OCI-LY3 (cell line): ENCODE data around the gene KREMEN1.

Source experiments
- H2AFZ ChIP-seq: fragments of 200-600, 300-600 bp; shearing (Covaris generic); 2 replicates; pipeline ENCODE4 v1.6.0; 2014; ENCODE audit warnings: antibody characterized with exemption, low read depth, low read length
- H3K27ac ChIP-seq: fragments of 200-600, 300-600 bp; sonication (generic); 2 replicates; pipeline ENCODE4 v1.5.1; 2014; ENCODE audit warnings: mild to moderate bottlenecking, low read length, moderate library complexity, mixed read lengths
- H3K27me3 ChIP-seq: fragments of 200-600, 300-600 bp; sonication (generic); 2 replicates; pipeline ENCODE4 v1.6.1; 2014; ENCODE audit warnings: low read depth, low read length, mixed read lengths
- H3K36me3 ChIP-seq: fragments of 200-600, 300-600 bp; sonication (generic); replicated peaks from 2 replicates; pipeline ENCODE3; 2014; ENCODE audit warnings: low read depth, low read length, mixed read lengths
- H3K4me1 ChIP-seq: fragments of 300-600, 200-600 bp; sonication (generic); 2 replicates; pipeline ENCODE4 v1.6.1; 2014; ENCODE audit warnings: low read length, mixed read lengths
- H3K4me2 ChIP-seq: fragments of 200-600, 300-600 bp; sonication (generic); 2 replicates; pipeline ENCODE4 v1.6.1; 2014; ENCODE audit warnings: low read length, mixed read lengths
- H3K4me3 ChIP-seq: fragments of 300-600, 200-600 bp; sonication (generic); 2 replicates; pipeline ENCODE4 v1.5.1; 2014; ENCODE audit warnings: antibody characterized with exemption, mild to moderate bottlenecking, low read length, moderate library complexity
- H3K79me2 ChIP-seq: fragments of 300-600, 200-600 bp; shearing (Covaris generic); 2 replicates; pipeline ENCODE4 v1.6.1; 2014; ENCODE audit warnings: mild to moderate bottlenecking, low read length, mixed read lengths
- H3K9ac ChIP-seq: fragments of 300-600, 200-600 bp; shearing (Covaris generic); 2 replicates; pipeline ENCODE4 v1.6.0; 2014; ENCODE audit warnings: mild to moderate bottlenecking, low read length, moderate library complexity
- H3K9me3 ChIP-seq: fragments of 200-600, 300-600 bp; shearing (Covaris generic); 2 replicates; pipeline ENCODE4 v1.6.1; 2014; ENCODE audit warnings: low read length, mixed read lengths; ENCODE audit not compliant: insufficient read depth
- H4K20me1 ChIP-seq: fragments of 200-600, 300-600 bp; sonication (generic); 2 replicates; pipeline ENCODE4 v1.6.1; 2016; ENCODE audit warnings: low read length, mixed read lengths; ENCODE audit not compliant: insufficient read depth
- EZH2phosphoT487 ChIP-seq: fragments of 200-600 bp; shearing (Covaris generic); IDR thresholded peaks from 2 replicates; pipeline ENCODE4 v1.6.1; 2018; ENCODE audit warnings: antibody characterized with exemption, mixed run types, low read depth
- TF ChIP-seq, protein P1 (sequence below): fragments of 200-600, 300-600 bp; sonication (generic); IDR thresholded peaks from 2 replicates; pipeline ENCODE4 v1.5.1; 2014; ENCODE audit warnings: antibody characterized with exemption, low read length, low read depth

The KREMEN1 gene

DNA sequence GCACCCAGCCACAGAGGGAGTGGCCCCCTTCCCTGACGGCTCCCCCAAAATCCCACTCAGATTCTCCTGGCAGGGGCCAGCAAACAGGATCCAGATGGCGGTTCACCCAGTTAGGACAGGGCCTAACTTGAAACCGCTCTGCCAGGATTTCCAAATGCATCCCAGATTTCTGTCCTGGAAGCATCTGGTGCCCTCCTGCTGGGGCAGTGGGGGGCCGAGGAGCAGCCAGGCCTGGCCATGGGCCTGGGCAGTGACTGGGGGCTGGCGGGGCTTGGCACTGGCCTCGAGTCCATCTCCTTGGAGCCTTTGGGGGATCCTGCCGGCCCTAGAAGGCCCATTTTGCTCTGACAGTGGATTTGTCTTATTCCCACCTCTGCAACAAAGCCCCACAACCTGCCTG, 115.0 kb downstream of the KREMEN1 start:
- Histone ChIP-seq H3K4me1 (no peaks in the 10 kb centered on the region), H3K79me2 (no peaks in the 10 kb centered on the region), H3K4me2 (no peak overlapping the region), H3K27ac (no peak overlapping the region), H3K36me3 (no peaks in the 10 kb centered on the region), H3K4me3 (no peak overlapping the region), H4K20me1 (no peaks in the 10 kb centered on the region), H2AFZ (no peak overlapping the region), H3K9ac (no peak overlapping the region), H3K27me3 (peaks cover 20% of the 10 kb centered on the region), H3K9me3 (no peaks in the 10 kb centered on the region)
- no peak for TF ChIP-seq EZH2phosphoT487
- TF ChIP-seq, protein P1, sequence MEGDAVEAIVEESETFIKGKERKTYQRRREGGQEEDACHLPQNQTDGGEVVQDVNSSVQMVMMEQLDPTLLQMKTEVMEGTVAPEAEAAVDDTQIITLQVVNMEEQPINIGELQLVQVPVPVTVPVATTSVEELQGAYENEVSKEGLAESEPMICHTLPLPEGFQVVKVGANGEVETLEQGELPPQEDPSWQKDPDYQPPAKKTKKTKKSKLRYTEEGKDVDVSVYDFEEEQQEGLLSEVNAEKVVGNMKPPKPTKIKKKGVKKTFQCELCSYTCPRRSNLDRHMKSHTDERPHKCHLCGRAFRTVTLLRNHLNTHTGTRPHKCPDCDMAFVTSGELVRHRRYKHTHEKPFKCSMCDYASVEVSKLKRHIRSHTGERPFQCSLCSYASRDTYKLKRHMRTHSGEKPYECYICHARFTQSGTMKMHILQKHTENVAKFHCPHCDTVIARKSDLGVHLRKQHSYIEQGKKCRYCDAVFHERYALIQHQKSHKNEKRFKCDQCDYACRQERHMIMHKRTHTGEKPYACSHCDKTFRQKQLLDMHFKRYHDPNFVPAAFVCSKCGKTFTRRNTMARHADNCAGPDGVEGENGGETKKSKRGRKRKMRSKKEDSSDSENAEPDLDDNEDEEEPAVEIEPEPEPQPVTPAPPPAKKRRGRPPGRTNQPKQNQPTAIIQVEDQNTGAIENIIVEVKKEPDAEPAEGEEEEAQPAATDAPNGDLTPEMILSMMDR, result no peak

DNA sequence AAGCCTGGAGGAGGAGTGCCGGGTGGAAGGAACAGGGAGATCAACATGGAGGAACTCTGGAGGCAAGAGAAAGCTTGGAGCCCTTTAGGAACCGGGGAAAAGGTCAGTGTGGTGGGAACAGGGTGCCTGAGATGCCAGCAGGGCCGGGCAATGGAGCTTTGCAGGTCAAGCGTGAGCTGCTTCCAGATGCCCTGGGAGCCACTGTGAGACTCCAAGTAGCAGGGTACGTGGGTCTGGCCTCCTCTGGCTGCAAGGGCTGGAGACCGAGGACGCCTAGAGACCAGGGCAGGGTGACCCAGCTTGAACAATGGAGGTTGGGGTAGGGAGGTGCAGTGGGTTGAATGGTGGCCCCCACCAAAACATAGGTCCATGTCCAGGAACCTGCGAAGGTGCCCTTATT, 117.2 kb downstream of the KREMEN1 start:
- Histone ChIP-seq H3K4me1 (no peaks in the 10 kb centered on the region), H3K27ac (no peak overlapping the region), H4K20me1 (no peaks in the 10 kb centered on the region), H2AFZ (no peak overlapping the region), H3K36me3 (no peaks in the 10 kb centered on the region), H3K4me2 (no peak overlapping the region), H3K4me3 (no peak overlapping the region), H3K27me3 (peaks cover 20% of the 10 kb centered on the region), H3K9ac (no peak overlapping the region), H3K9me3 (no peaks in the 10 kb centered on the region), H3K79me2 (no peaks in the 10 kb centered on the region)
- no peak for TF ChIP-seq EZH2phosphoT487
- TF ChIP-seq, protein P1, result no peak

DNA sequence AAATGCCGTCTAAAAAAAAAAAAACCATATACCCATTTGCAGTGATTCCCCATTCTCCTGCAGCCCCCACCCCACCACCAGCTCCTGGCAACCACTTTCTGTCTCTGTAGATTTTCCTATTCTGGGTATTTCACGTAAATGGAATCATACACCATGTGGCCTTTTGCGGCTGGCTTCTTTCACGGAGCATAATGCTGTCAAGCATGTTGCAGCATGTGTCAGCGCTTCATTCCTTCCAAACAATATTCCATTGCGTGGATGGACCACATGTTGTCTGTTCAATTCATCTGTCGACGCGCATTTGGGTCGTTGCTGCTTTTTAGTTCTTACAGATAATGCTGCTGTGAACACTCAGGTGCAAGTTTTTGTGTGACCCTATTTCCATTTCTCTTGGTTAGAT, 118.1 kb downstream of the KREMEN1 start:
- no peak overlapping the region for H3K4me2 ChIP-seq
- no peak overlapping the region for H2AFZ ChIP-seq
- no peaks in the 10 kb centered on the region for H3K9me3 ChIP-seq
- peaks cover 21% of the 10 kb centered on the region for H3K27me3 ChIP-seq
- H3K4me3 ChIP-seq, result no peak overlapping the region
- no peak overlapping the region for H3K9ac ChIP-seq
- H3K4me1 ChIP-seq, result no peaks in the 10 kb centered on the region
- TF ChIP-seq EZH2phosphoT487, result no peak
- TF ChIP-seq, protein P1, result no peak
- H4K20me1 ChIP-seq, result no peaks in the 10 kb centered on the region
- no peaks in the 10 kb centered on the region for H3K36me3 ChIP-seq
- no peak overlapping the region for H3K27ac ChIP-seq
- no peaks in the 10 kb centered on the region for H3K79me2 ChIP-seq

DNA sequence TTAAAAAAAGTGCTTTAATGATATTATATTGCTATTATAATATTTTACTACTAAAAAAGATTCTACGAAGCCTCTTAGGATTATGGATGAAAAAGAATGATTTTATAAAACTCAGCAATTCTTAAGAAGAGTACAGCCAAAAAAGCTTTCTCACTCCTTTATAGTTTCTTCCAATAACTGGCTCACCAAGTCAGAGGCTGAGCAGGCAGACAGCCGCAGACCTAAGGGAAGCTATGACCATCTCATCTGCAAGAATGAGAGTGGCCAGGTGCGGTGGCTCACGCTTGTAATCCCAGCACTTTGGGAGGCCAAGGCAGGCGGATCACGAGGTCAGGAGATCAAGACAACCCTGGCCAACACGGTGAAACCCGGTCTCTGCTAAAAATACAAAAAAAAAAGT, 120.2 kb downstream of the KREMEN1 start:
- TF ChIP-seq, protein P1, result no peak
- no peak for TF ChIP-seq EZH2phosphoT487
- H2AFZ ChIP-seq, result no peak overlapping the region
- no peak overlapping the region for H3K4me3 ChIP-seq
- H4K20me1 ChIP-seq, result no peaks in the 10 kb centered on the region
- no peak overlapping the region for H3K4me2 ChIP-seq
- peaks cover 28% of the 10 kb centered on the region for H3K27me3 ChIP-seq
- no peak overlapping the region for H3K9ac ChIP-seq
- H3K36me3 ChIP-seq, result no peaks in the 10 kb centered on the region
- no peaks in the 10 kb centered on the region for H3K4me1 ChIP-seq
- no peak overlapping the region for H3K27ac ChIP-seq
- H3K9me3 ChIP-seq, result no peaks in the 10 kb centered on the region
- no peaks in the 10 kb centered on the region for H3K79me2 ChIP-seq
